H54 (cell line): ENCODE measurements around the gene ZDHHC4.

Experiments
- DNase-seq: peaks from one replicate; pipeline ENCODE4 v3.0.0; 2011; ENCODE audit warnings: low spot score, mixed read lengths; ENCODE audit not compliant: insufficient read length
- FAIRE-seq: peaks from 3 replicates; lab custom pipeline; 2011; peaks lifted over from hg19 to GRCh38; lab: Jason Lieb, UNC
- POLR2A ChIP-seq: IDR thresholded peaks from 2 replicates; pipeline ENCODE4 v1.6.1; 2011; ENCODE audit warnings: low read depth, mild to moderate bottlenecking, low read length

The ZDHHC4 gene

DNA sequence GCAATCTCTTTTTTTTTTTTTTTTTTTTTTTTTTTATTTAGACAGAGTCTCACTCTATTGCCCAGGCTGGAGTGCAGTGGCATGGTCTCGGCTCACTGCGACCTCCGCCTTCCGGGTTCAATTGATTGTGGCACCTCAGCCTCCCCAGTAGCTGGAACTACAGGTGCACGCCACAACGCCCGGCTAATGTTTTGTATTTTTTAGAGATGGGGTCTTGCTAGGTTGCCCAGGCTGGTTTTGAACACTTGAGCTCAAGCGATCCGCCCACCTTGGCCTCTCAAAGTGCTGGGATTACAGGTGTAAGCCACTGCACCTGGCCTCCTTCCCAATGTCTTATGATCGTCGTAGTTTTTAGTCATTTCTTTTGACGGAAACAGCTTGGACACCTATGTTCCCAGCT, 31.5 kb downstream of the ZDHHC4 start:
- DNase-seq (no peak), FAIRE-seq (no peak)
- TF ChIP-seq POLR2A, result no peak

DNA sequence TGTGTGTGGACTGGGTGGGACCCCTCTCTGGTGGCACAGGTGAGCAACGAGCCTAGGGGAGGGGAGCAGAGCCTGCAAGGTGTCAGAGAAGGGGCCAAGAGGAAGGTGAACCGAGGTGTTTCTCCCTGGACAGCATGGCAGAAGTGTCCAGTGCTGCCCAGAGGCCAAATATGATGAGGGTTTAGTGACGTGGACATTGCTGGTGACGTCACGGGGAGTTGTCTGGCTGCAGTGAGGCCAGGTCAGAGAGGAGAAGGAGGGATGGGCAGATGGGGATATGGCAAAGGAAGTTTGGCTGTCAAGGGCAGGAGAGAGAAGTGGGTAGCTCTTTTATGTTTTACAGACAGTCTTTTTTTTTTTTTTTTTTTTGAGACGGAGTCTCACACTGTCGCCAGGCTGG, 35.6 kb downstream of the ZDHHC4 start:
- no peak for TF ChIP-seq POLR2A
- FAIRE-seq (no peak), DNase-seq (no peak)

DNA sequence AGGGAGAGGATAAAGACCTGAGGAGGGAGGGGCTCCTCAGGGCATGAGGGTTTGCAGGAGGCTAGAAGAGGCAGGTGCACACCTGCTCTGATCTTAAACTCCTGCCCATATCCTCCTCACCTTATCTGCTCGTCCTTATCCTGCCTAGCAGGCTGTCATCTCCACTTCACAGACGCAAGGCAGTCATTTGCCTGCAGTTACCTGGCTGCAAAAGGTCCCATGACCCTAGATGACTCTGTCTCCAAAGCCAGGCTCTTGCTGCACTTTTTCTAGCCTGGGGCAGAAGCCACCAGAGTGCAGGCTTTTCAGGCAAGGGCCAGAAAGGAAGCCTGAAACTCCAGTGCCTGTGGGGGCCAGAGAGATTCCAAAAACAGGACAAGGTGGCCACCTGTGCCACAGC, 36.5 kb downstream of the ZDHHC4 start:
- no peak for FAIRE-seq
- no peak for TF ChIP-seq POLR2A
- DNase-seq, result no peak

DNA sequence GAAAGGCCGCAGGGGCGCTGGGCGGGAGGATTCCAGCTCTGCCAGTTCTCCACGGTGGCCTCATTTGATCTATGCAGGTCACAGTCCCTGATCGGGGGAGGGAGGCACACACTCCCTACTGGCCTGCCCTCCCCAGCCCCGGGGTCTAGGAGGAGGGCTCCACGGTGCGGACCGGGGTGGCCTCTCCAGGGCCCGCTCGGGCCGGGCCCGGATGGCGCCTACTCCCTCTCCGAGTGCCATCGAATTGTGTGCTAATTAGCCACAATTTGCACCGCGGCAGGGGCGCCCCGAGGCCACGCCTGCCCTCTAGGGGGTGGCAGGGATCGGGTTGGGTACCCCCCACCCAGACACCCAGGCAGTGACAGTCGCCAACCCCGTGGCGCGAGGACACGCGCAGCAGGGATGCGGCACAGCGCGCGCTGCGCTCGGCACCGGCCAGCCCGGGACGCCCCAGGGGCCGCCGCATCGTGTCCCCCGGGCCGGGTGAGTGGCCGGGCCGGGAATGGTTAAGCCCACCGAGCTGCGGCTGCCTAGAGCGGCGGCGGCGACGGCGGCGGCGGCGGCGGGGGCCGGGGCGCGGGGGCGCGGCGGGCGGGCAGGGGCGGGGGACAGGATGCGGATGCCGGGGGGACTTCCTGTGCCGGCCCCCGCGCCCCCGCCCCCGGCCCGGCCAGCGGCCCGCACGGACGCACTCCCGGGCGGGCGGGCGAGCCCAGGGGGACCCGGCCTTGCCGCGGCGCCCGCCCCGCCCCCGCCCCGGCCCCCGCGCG, 37.9 kb downstream of the ZDHHC4 start, which contains the start of gene ZNF853:
Gene ZNF853, plus strand, starts transcription at position 658 of the 770 bp plus-strand sequence. CDS start 565 bp downstream, outside the sequence.
- FAIRE-seq, result no peak
- DNase-seq, result no peak
- no peak for TF ChIP-seq POLR2A

DNA sequence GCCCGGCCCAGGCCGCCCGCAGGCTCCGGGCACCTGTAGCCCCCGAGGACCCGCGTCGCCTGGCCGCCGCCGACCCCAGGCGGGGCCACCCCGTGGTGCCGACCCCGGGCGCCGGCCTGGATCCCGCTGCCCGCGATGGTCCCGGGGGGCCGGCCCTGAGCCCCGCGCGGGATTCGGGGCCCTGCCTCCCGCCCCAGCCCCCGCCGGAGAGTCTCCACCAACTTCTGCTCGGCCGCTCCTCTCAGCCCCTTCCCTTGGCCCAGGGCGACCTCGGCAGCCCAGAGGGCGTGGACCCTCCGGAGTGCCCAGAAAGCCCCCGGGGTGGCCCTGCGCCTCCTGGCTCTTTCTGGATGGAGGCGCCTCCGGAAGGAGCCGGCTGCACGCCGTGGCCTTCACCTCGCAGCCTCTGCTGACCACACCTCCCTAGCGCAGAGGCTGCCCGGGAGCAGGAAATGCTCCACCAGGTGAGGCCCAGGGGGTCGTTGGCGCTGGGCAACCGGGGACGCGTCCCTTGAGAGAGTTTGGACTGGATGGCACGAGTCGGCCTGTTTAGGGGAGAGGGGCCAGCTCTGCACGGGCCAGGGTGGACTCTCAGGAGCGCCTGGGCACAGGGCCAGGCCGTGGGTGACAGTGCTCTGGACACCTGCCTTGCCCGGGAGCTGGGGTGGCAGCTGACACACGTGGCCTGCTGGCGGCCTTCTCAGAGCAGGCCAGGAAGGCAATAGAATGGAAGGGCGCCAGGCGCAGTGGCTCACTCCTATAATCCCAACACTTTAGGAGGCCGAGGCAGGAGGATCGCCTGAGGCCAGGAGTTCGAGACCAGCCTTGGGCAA, 38.7 kb downstream of the ZDHHC4 start:
- DNase-seq, result no peak
- no peak for TF ChIP-seq POLR2A
- FAIRE-seq, result no peak

DNA sequence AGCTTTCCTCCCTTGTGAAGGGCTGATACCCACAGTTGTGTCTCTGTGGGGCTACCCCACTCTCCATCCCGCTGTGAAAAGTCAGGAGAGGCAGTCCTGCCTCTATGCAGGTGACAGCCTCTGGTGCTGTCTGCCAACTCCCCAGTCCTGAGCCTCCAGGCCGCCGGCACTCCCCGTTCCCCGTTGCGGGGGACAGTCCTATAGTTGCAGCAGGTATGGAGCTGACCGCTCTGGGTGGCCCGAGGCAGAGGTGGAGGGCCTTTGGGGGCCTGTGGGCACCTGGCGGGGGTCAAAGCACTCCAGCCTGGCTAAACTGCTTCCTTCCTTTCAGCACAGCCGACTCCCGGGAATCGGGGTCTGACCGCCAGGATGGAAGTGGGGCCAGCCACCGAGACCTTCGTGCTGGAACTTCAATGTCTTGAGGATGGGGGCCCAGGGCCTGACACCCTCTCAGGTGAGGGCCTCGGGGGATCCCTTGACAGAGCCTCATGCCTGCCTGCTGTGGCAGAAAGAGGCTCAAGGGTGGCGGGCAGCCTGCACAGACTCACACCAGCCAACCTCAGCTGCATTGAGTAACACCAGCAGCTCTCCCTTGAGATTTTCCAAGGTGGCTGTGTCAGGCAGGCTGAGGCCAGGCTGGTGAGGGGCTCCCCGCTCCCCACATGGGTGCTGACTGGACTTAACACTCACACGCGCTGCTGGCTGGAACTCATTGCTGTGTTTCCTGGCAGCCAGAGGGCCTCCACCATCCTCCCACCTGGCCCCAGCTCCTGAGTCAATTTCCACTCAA, 39.8 kb downstream of the ZDHHC4 start:
- no peak for TF ChIP-seq POLR2A
- FAIRE-seq (no peak), DNase-seq (no peak)

DNA sequence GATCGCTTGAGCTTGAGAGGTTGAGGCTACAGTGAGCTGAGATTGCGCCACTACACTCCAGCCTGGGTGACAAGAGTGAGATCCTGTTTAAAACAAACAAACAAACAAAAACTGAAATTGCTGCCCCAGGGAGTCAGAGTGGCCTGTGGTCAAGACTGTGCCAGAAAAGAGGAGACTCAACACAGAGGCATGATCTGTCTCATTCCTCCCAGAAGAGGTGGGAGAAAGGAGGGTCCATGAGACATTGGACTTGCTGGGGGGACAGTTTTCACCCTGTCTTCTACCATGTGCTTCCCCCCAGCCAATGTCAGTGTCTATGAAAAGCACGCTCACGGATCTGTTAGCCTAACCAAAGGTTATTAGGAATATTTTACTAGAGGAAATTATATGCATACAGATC, 41.4 kb downstream of the ZDHHC4 start:
- FAIRE-seq (no peak), DNase-seq (no peak)
- no peak for TF ChIP-seq POLR2A

DNA sequence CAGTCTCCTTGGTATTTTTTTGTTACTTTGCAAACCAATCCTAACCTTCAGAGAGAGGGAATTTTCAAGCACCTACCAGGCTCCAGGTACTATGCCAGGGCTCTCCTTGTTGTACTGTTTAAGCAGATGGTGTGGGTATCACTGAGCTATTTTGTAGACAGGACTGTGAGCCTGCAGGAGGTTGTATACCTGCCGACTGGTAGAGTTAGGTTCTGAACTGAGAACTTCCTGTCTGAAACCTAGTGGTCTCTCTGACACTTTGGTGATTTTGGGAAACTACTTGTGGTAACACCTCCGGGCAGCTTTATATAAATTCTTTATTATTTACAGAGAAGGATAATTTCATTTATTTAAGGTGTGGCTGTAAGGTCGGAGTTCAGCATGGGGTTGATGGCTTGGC, 42.7 kb downstream of the ZDHHC4 start:
- FAIRE-seq (no peak), DNase-seq (no peak)
- no peak for TF ChIP-seq POLR2A

DNA sequence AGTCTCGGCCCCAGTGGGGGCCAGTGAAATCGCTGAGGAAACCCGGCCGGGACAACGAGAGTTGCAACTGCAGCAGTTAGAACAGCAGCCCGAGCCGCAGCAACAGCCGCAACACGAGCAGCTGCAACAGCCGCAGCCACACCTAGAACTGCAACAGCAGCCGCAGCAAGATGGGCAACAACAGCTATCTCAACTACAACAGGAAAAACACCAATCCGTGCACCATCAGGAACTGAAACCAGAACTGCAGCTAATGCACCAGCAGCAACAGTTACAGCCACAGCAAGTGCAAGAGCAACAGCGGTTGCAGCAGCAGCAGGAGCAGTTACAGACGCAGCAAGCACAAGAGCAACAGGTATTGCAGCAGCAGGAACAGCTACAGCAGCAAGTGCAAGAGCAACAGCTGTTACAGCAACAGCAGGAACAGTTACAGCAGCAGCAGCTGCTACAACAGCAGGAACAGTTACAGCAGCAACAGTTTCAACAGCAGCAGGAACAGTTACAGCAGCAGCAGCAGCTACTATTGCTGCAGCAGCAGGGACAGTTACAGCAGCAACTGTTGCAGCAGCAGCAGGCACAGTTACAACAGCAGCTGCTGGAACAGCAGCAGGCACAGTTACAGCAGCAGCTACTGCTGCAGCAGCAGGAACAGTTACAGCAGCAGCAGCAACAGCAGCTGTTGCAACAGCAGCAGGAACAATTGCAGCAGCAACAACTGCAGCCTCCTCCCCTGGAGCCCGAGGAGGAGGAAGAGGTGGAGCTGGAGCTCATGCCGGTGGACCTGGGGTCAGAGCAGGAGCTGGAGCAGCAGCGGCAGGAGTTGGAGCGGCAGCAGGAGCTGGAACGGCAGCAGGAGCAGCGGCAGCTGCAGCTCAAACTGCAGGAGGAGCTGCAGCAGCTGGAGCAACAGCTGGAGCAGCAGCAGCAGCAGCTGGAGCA, 44.2 kb downstream of the ZDHHC4 start:
- TF ChIP-seq POLR2A, result no peak
- FAIRE-seq (no peak), DNase-seq (no peak)

DNA sequence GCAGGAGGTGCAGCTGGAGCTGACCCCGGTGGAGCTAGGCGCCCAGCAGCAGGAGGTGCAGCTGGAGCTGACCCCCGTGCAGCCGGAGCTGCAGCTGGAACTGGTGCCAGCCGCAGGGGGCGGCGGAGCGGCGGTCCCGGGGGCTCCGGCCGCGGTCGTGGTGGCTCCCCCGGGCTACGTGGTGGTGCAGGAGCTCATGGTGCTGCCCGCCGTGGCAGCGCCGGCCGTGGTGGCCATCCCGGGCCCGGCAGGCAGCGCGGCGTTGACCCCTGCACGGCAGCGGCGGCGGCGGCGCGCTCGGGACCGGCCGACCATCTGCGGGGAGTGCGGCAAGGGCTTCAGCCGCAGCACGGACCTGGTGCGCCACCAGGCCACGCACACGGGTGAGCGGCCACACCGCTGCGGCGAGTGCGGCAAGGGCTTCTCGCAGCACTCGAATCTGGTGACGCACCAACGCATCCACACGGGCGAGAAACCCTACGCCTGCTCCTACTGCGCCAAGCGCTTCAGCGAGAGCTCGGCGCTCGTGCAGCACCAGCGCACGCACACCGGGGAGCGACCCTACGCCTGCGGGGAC, 45.0 kb downstream of the ZDHHC4 start:
- no peak for TF ChIP-seq POLR2A
- FAIRE-seq, result no peak
- no peak for DNase-seq

DNA sequence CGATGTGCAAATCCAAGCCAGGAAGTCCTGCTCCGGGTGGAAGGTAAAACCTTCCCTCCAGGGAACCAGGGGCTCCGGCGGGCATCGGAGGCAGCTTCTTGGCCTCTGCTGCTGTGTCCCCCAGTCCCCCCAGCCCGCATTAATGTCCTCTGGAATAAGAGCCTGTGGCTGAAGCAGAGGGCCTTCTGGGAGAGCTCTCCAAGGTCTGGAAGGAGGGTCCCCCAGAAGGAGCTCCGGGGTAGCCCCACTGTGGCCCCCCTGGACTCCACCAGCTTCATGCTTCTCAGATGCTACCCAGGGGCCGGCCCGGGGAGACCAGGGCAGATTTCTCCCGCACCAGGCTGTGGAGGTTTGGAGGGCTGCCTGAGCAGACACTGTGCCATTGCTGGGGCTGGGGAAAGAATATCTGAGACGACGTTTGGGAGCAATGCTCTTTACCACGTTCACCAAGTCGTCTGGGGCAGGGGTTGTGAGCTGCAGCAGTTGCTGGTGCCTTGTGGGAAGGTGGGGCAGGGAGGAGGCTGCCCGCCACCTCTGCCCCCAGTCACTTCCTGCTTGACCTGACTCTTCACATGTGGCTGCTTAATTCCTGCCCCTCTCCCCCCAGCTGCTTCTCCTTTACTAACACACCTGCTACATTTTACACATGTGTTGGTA, 46.5 kb downstream of the ZDHHC4 start:
- no peak for DNase-seq
- no peak for FAIRE-seq
- TF ChIP-seq POLR2A, result no peak

DNA sequence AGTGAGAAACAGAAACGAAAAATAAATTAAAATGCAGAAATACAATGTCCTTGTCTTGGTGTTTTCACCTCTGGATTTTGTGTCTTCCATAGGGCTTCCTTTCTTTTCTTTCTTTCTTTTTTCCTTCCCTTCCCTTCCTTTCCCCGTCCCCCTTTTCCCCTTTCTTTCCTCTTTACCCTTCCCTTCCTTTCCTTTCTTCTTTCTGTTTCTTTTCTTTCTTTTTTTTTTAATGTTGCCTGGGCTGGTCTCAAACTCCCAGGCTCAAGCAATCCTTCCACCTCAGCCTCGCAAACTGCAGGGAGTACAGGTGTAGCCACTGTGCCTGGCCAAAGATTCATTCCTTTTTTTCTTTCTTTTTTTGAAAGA, 47.0 kb downstream of the ZDHHC4 start:
- no peak for TF ChIP-seq POLR2A
- DNase-seq (no peak), FAIRE-seq (no peak)
